ENCODE data around the gene ADAMTSL3. TPM values are rescaled to one million over a fixed set of nuclear protein-coding genes. Genes with fewer than 3 reads are reported as not detected.

Gene ADAMTSL3
- total and polyA plus RNA-seq, 2 of the 4 experiments (the other 2 are of a cell fraction), result under 0.01 to 0.02 TPM

DNA sequence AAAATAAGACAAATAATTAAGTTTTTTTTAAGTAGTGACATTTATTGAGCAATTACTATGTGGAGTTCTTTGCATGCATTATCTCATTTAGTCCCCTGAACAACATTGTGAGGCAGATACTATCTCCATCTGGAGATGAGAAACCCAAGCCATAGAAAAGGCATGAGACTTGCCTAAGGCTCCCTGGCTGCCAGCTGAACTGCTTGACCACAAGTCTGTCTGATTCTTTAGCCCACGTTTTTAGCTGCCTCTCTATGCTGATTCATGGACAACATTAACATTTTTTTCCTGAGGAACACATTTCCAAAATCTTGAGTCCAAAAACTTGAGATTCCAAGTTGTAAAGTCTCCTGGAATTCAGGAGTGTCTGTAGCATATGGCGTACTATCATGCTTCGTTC is 318.1 kb downstream of the ADAMTSL3 start:
- Histone ChIP-seq H3K79me1 (ENCODE audit: low read depth in 1 of 2, low read length in 2 of 2) (no peaks in the 10 kb centered on the region), H3K9ac (ENCODE audit: low read depth, low read length) (no peak overlapping the region), H3K4ac (ENCODE audit: low read depth, low read length) (no peak overlapping the region), H2AK9ac (replicated peaks; ENCODE audit: low read depth, low read length, poor library complexity) (no peak overlapping the region), H3K27ac (ENCODE audit: insufficient read depth, low read length) (no peak overlapping the region), H3K4me3 (ENCODE audit: insufficient read depth, low read depth, low read length) (no peak overlapping the region), H2BK5ac (ENCODE audit: low read depth, low read length, poor library complexity, severe bottlenecking) (no peak overlapping the region), H2AFZ (replicated peaks; ENCODE audit: low read length, poor library complexity) (no peak overlapping the region), H2BK120ac (ENCODE audit: low read depth, low read length) (no peak overlapping the region), H3K36me3 (ENCODE audit: control insufficient read depth, insufficient read depth, low read length) (no peaks in the 10 kb centered on the region), H3K18ac (ENCODE audit: low read depth, low read length) (no peak overlapping the region), H4K91ac (ENCODE audit: insufficient read depth, low read depth, low read length) (no peak overlapping the region), H3K14ac (replicated peaks; ENCODE audit: low read depth, low read length) (no peak overlapping the region), H3K56ac (ENCODE audit: extremely low read depth, insufficient read depth, low read length) (no peak overlapping the region), H4K20me1 (ENCODE audit: insufficient read depth, low read length) (no peaks in the 10 kb centered on the region), H2AK5ac (ENCODE audit: low read depth, low read length) (no peak overlapping the region), H4K5ac (ENCODE audit: low read depth, low read length) (no peak overlapping the region), H3K4me2 (ENCODE audit: low read depth, low read length) (no peak overlapping the region), H2BK15ac (ENCODE audit: low read depth, low read length) (no peak overlapping the region), H2BK20ac (ENCODE audit: low read depth, low read length) (no peak overlapping the region), H4K8ac (ENCODE audit: low read depth in 2 of 2, low read length in 2 of 2) (no peak overlapping the region), H3K27me3 (ENCODE audit: control insufficient read depth, insufficient read depth, low read length) (no peaks in the 10 kb centered on the region), H3K23ac (ENCODE audit: low read depth, low read length) (no peak overlapping the region), H3K4me1 (ENCODE audit: control insufficient read depth, insufficient read depth, low read length) (no peaks in the 10 kb centered on the region), H3K9me3 (ENCODE audit: control insufficient read depth, insufficient read depth, low read length) (peaks cover 11% of the 10 kb centered on the region), H3K9me1 (ENCODE audit: insufficient read depth, low read length) (no peaks in the 10 kb centered on the region)
- intact Hi-C loops (cut with micrococcal nuclease), result no loop called here
- BruUV-seq (replicated peaks), result no TSS peak
- no peak for ATAC-seq (ENCODE audit: low read depth)
- dilution Hi-C loops (cut with HindIII; ENCODE audit: low sequenced_read_pairs, unreplicated experiment), result no loop called here
- DNase-seq, result peak; percentile 1
- ChIA-PET CTCF (no interaction called here), POLR2A (ENCODE audit: unreplicated experiment) (no interaction called here)
- in situ Hi-C loops (cut with MboI; ENCODE audit: low sequenced_read_pairs), result no loop called here
- TF ChIP-seq RAD21 (IDR thresholded peaks at IDR 0.05; ENCODE audit: low read length) (no peak), CEBPB (IDR thresholded peaks at IDR 0.05; ENCODE audit: low read depth, low read length) (no peak), MAFK (IDR thresholded peaks at IDR 0.05; ENCODE audit: low read depth, low read length) (no peak), ELK1 (IDR thresholded peaks at IDR 0.05; ENCODE audit: borderline replicate concordance, low read depth, low read length) (no peak), RCOR1 (IDR thresholded peaks at IDR 0.05; ENCODE audit: insufficient replicate concordance, low read length) (no peak), MAZ (IDR thresholded peaks at IDR 0.05; ENCODE audit: borderline replicate concordance, low read depth, low read length) (no peak), CHD1 (IDR thresholded peaks at IDR 0.05; ENCODE audit: low read depth, low read length) (no peak), FOS (IDR thresholded peaks at IDR 0.05; ENCODE audit: low read depth, low read length) (no peak), MXI1 (IDR thresholded peaks at IDR 0.05; ENCODE audit: borderline replicate concordance, low read depth, low read length) (no peak), NFE2L2 (IDR thresholded peaks at IDR 0.05; ENCODE audit: low read depth, low read length) (no peak)
- TF ChIP-seq, protein P1, sequence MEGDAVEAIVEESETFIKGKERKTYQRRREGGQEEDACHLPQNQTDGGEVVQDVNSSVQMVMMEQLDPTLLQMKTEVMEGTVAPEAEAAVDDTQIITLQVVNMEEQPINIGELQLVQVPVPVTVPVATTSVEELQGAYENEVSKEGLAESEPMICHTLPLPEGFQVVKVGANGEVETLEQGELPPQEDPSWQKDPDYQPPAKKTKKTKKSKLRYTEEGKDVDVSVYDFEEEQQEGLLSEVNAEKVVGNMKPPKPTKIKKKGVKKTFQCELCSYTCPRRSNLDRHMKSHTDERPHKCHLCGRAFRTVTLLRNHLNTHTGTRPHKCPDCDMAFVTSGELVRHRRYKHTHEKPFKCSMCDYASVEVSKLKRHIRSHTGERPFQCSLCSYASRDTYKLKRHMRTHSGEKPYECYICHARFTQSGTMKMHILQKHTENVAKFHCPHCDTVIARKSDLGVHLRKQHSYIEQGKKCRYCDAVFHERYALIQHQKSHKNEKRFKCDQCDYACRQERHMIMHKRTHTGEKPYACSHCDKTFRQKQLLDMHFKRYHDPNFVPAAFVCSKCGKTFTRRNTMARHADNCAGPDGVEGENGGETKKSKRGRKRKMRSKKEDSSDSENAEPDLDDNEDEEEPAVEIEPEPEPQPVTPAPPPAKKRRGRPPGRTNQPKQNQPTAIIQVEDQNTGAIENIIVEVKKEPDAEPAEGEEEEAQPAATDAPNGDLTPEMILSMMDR (conservative IDR thresholded peaks at IDR 0.05; ENCODE audit: low read depth, low read length), result no peak
- 14% methylated on average over 1 of the region's 3 CpGs; no CpG with 5 or more reads in 1 of the 2 experiments for WGBS, 2 experiments (ENCODE audit: extremely low coverage in 2 of 2, insufficient read length in 1 of 2)
